ENCODE results near the gene LUC7L2. TPM values are rescaled to one million over a fixed set of nuclear protein-coding genes. Genes with fewer than 3 reads are reported as not detected.
"Not testable (repeated sequence)": the region's sequence is repeated elsewhere in the genome, so short reads cannot be mapped to it uniquely, and the experiment has no call there.

Gene LUC7L2
- total and polyA plus RNA-seq, 2 donors from 2014 or later = 33.0 to 97.9 TPM

GRCh38 chr7:139397192-139397591 is 37.5 kb downstream of the LUC7L2 start:
- intact Hi-C loops (cut with DNase I) = no loop called here
- H3K4me1 ChIP-seq (ENCODE audit: control insufficient read depth in 2 of 3, insufficient read depth in 2 of 3, low read depth in 1 of 3, low read length in 3 of 3) = no peaks in the 10 kb centered on the region
- no peaks in the 10 kb centered on the region for H3K27me3 ChIP-seq (ENCODE audit: control insufficient read depth, insufficient read depth, low read length)
- H3K9ac ChIP-seq (ENCODE audit: low read length in 3 of 3) = no peak overlapping the region
- H3K4me3 ChIP-seq (ENCODE audit: low read length in 3 of 3) = no peak overlapping the region
- TF ChIP-seq CTCF (IDR thresholded peaks at IDR 0.05; ENCODE audit: borderline replicate concordance, extremely low read depth, insufficient read depth) = no peak
- peaks cover 0 to 24% (median 2%) of the 10 kb centered on the region in 3 donors for H3K36me3 ChIP-seq (ENCODE audit: control insufficient read depth in 2 of 3, insufficient read depth in 3 of 3, low read length in 3 of 3)
- H3K9me3 ChIP-seq (ENCODE audit: control insufficient read depth in 2 of 3, insufficient read depth in 1 of 3, low read length in 3 of 3) = no peaks in the 10 kb centered on the region
- DNase-seq (no peak), FAIRE-seq (no peak)
- H3K27ac ChIP-seq (ENCODE audit: low read depth in 2 of 2, low read length in 2 of 2) = no peak overlapping the region

GRCh38 chr7:139403601-139404000 is 43.9 kb downstream of the LUC7L2 start:
- no peak for TF ChIP-seq CTCF (IDR thresholded peaks at IDR 0.05; ENCODE audit: borderline replicate concordance, extremely low read depth, insufficient read depth)
- peaks cover 16 to 46% (median 27%) of the 10 kb centered on the region in 3 donors for H3K36me3 ChIP-seq (ENCODE audit: control insufficient read depth in 2 of 3, insufficient read depth in 3 of 3, low read length in 3 of 3)
- no peak for DNase-seq

GRCh38 chr7:139407555-139407954 is 47.9 kb downstream of the LUC7L2 start:
- H3K27ac ChIP-seq (ENCODE audit: low read depth in 2 of 2, low read length in 2 of 2) = no peak overlapping the region
- H3K27me3 ChIP-seq (ENCODE audit: control insufficient read depth, insufficient read depth, low read length) = no peaks in the 10 kb centered on the region
- no peak overlapping the region for H3K4me3 ChIP-seq (ENCODE audit: low read length in 3 of 3)
- DNase-seq (no peak), FAIRE-seq (no peak)
- no peak overlapping the region for H3K9ac ChIP-seq (ENCODE audit: low read length in 3 of 3)
- no peaks in the 10 kb centered on the region for H3K4me1 ChIP-seq (ENCODE audit: control insufficient read depth in 2 of 3, insufficient read depth in 2 of 3, low read depth in 1 of 3, low read length in 3 of 3)
- TF ChIP-seq CTCF (IDR thresholded peaks at IDR 0.05; ENCODE audit: borderline replicate concordance, extremely low read depth, insufficient read depth) = no peak
- H3K36me3 ChIP-seq (ENCODE audit: control insufficient read depth in 2 of 3, insufficient read depth in 3 of 3, low read length in 3 of 3) = peaks cover 16 to 53% (median 31%) of the 10 kb centered on the region in 3 donors
- intact Hi-C loops (cut with DNase I) = no loop called here
- H3K9me3 ChIP-seq (ENCODE audit: control insufficient read depth in 2 of 3, insufficient read depth in 1 of 3, low read length in 3 of 3) = no peaks in the 10 kb centered on the region

More at GRCh38 chr7:139403601-139404000, 43.9 kb downstream of the LUC7L2 start:
- Histone ChIP-seq H3K9me3 (ENCODE audit: control insufficient read depth in 2 of 3, insufficient read depth in 1 of 3, low read length in 3 of 3) (no peaks in the 10 kb centered on the region), H3K4me1 (ENCODE audit: control insufficient read depth in 2 of 3, insufficient read depth in 2 of 3, low read depth in 1 of 3, low read length in 3 of 3) (no peaks in the 10 kb centered on the region), H3K9ac (ENCODE audit: low read length in 3 of 3) (no peak overlapping the region), H3K27ac (ENCODE audit: low read depth in 2 of 2, low read length in 2 of 2) (no peak overlapping the region), H3K27me3 (ENCODE audit: control insufficient read depth, insufficient read depth, low read length) (no peaks in the 10 kb centered on the region), H3K4me3 (ENCODE audit: low read length in 3 of 3) (no peak overlapping the region)
- intact Hi-C loops (cut with DNase I) = no loop called here
- FAIRE-seq = no peak

- intact Hi-C loops (cut with DNase I); H3K9me3 ChIP-seq (ENCODE audit: control insufficient read depth in 2 of 3, insufficient read depth in 1 of 3, low read length in 3 of 3): not testable (repeated sequence)
- peaks cover 15 to 49% (median 27%) of the 10 kb centered on the region in 3 donors for H3K36me3 ChIP-seq (ENCODE audit: control insufficient read depth in 2 of 3, insufficient read depth in 3 of 3, low read length in 3 of 3)
Observed at GRCh38 chr7:139414743-139415402, 55.2 kb downstream of the LUC7L2 start.

More at GRCh38 chr7:139414743-139415402, 55.2 kb downstream of the LUC7L2 start:
- H3K4me1 ChIP-seq (ENCODE audit: control insufficient read depth in 2 of 3, insufficient read depth in 2 of 3, low read depth in 1 of 3, low read length in 3 of 3); H3K9ac ChIP-seq (ENCODE audit: low read length in 3 of 3); FAIRE-seq; H3K27ac ChIP-seq (ENCODE audit: low read depth in 2 of 2, low read length in 2 of 2); H3K27me3 ChIP-seq (ENCODE audit: control insufficient read depth, insufficient read depth, low read length); H3K4me3 ChIP-seq (ENCODE audit: low read length in 3 of 3); DNase-seq: not testable (repeated sequence)

Measured in kidney (tissue), 14 donors.